ENCODE data around the gene SLC6A11.

The SLC6A11 gene

GRCh38 chr3:10843378-10843777, 27.4 kb downstream of the SLC6A11 start:
- Histone ChIP-seq H3K27me3 (replicated peaks) (peaks cover 2% of the 10 kb centered on the region), H3K27ac (no peak overlapping the region), H3K36me3 (replicated peaks) (no peaks in the 10 kb centered on the region), H3K4me3 (ENCODE audit: low read depth, low read length) (no peak overlapping the region)
- TF ChIP-seq, protein P1, sequence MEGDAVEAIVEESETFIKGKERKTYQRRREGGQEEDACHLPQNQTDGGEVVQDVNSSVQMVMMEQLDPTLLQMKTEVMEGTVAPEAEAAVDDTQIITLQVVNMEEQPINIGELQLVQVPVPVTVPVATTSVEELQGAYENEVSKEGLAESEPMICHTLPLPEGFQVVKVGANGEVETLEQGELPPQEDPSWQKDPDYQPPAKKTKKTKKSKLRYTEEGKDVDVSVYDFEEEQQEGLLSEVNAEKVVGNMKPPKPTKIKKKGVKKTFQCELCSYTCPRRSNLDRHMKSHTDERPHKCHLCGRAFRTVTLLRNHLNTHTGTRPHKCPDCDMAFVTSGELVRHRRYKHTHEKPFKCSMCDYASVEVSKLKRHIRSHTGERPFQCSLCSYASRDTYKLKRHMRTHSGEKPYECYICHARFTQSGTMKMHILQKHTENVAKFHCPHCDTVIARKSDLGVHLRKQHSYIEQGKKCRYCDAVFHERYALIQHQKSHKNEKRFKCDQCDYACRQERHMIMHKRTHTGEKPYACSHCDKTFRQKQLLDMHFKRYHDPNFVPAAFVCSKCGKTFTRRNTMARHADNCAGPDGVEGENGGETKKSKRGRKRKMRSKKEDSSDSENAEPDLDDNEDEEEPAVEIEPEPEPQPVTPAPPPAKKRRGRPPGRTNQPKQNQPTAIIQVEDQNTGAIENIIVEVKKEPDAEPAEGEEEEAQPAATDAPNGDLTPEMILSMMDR (IDR thresholded peaks at IDR 0.05; ENCODE audit: low read depth, low read length, missing control alignments) = no peak
- DNase-seq = no peak
- in situ Hi-C loops (cut with HindIII; ENCODE audit: low pct_ligation_motif_present, low sequenced_read_pairs) = no loop called here

- Histone ChIP-seq H3K27me3 (replicated peaks) (peaks cover 2% of the 10 kb centered on the region), H3K36me3 (replicated peaks) (no peaks in the 10 kb centered on the region), H3K27ac (no peak overlapping the region), H3K4me3 (ENCODE audit: low read depth, low read length) (no peak overlapping the region)
- no peak for DNase-seq
- TF ChIP-seq, protein P1 (IDR thresholded peaks at IDR 0.05; ENCODE audit: low read depth, low read length, missing control alignments) = no peak
- in situ Hi-C loops (cut with HindIII; ENCODE audit: low pct_ligation_motif_present, low sequenced_read_pairs) = no loop called here
Measured at GRCh38 chr3:10845001-10845761, 29.2 kb downstream of the SLC6A11 start.

GRCh38 chr3:10845839-10846656, 30.0 kb downstream of the SLC6A11 start:
- H3K27ac ChIP-seq = no peak overlapping the region
- TF ChIP-seq, protein P1 (IDR thresholded peaks at IDR 0.05; ENCODE audit: low read depth, low read length, missing control alignments) = no peak
- no peak overlapping the region for H3K4me3 ChIP-seq (ENCODE audit: low read depth, low read length)
- H3K36me3 ChIP-seq (replicated peaks) = no peaks in the 10 kb centered on the region
- in situ Hi-C loops (cut with HindIII; ENCODE audit: low pct_ligation_motif_present, low sequenced_read_pairs) = no loop called here
- H3K27me3 ChIP-seq (replicated peaks) = peaks cover 2% of the 10 kb centered on the region
- no peak for DNase-seq

DNA sequence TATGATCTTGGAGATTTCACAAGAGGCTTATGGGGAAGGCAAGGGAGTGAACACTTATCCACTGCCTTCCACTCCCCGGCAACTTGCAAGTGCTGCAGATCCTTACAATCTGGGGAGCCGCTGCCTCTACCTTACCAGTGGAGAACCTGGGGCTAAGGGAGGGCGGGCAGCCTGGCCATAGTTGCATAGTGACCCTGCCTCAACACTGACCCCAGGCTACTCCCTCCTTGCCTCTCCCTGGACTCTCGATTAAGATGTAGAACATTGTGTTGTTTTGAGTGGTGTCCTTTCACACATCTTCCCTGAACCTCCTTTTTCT, 30.6 kb downstream of the SLC6A11 start:
- TF ChIP-seq, protein P1 (IDR thresholded peaks at IDR 0.05; ENCODE audit: low read depth, low read length, missing control alignments) = no peak
- in situ Hi-C loops (cut with HindIII; ENCODE audit: low pct_ligation_motif_present, low sequenced_read_pairs) = no loop called here
- no peak for DNase-seq
- no peaks in the 10 kb centered on the region for H3K36me3 ChIP-seq (replicated peaks)
- H3K4me3 ChIP-seq (ENCODE audit: low read depth, low read length) = no peak overlapping the region
- no peak overlapping the region for H3K27ac ChIP-seq
- H3K27me3 ChIP-seq (replicated peaks) = peaks cover 2% of the 10 kb centered on the region

GRCh38 chr3:10848261-10848660, 32.2 kb downstream of the SLC6A11 start:
- Histone ChIP-seq H3K27me3 (replicated peaks) (peaks cover 2% of the 10 kb centered on the region), H3K27ac (no peak overlapping the region), H3K36me3 (replicated peaks) (no peaks in the 10 kb centered on the region), H3K4me3 (ENCODE audit: low read depth, low read length) (no peak overlapping the region)
- TF ChIP-seq, protein P1 (IDR thresholded peaks at IDR 0.05; ENCODE audit: low read depth, low read length, missing control alignments) = no peak
- no peak for DNase-seq
- in situ Hi-C loops (cut with HindIII; ENCODE audit: low pct_ligation_motif_present, low sequenced_read_pairs) = no loop called here
